MM.1S (cell line): ENCODE data around the gene SH2D1B.
A peak's percentile ranks its signal among the peaks of the same experiment; 100 is the strongest.

Experiments used
- DNase-seq: peaks from one replicate; pipeline ENCODE4 v3.0.0-alpha.2; 2015
- H2AFZ ChIP-seq: fragments of 300-600 bp; sonication (generic); 2 replicates; pipeline ENCODE4 v1.6.0; 2016; ENCODE audit warnings: antibody characterized with exemption, low read length
- H3F3A ChIP-seq: fragments of 300-600 bp; sonication (generic); 2 replicates; pipeline ENCODE4 v1.6.1; 2016; ENCODE audit warnings: mild to moderate bottlenecking, antibody characterized with exemption, low read length, moderate library complexity, mixed read lengths; ENCODE audit not compliant: insufficient read depth
- H3K27ac ChIP-seq: fragments of 300-600 bp; sonication (generic); 2 replicates; pipeline ENCODE4 v1.5.1; 2016; ENCODE audit warnings: mild to moderate bottlenecking, low read length
- H3K27me3 ChIP-seq: fragments of 300-600 bp; sonication (generic); replicated peaks from 2 replicates; pipeline ENCODE4 v1.6.0; 2016; ENCODE audit warnings: low read length; ENCODE audit not compliant: insufficient read depth
- H3K36me3 ChIP-seq: fragments of 300-600 bp; sonication (generic); replicated peaks from 2 replicates; pipeline ENCODE4 v1.6.1; 2016; ENCODE audit warnings: mild to moderate bottlenecking, low read length, mixed read lengths; ENCODE audit not compliant: insufficient read depth
- H3K4me1 ChIP-seq: fragments of 300-600 bp; sonication (generic); 2 replicates; pipeline ENCODE4 v1.6.1; 2016; ENCODE audit warnings: low read length, mixed read lengths
- H3K4me2 ChIP-seq: fragments of 300-600 bp; sonication (generic); 2 replicates; pipeline ENCODE4 v1.6.0; 2016; ENCODE audit warnings: low read depth, low read length
- H3K4me3 ChIP-seq: fragments of 300-600 bp; sonication (generic); 2 replicates; pipeline ENCODE4 v1.5.1; 2016; ENCODE audit warnings: low read length, mixed read lengths
- H3K79me2 ChIP-seq: fragments of 300-600 bp; sonication (generic); 2 replicates; pipeline ENCODE4 v1.6.1; 2016; ENCODE audit warnings: mixed run types, low read length, mixed read lengths
- H3K9ac ChIP-seq: fragments of 300-600 bp; sonication (generic); 2 replicates; pipeline ENCODE4 v1.6.1; 2016; ENCODE audit warnings: low read length, mixed read lengths
- H3K9me2 ChIP-seq: fragments of 300-600 bp; sonication (generic); replicated peaks from 2 replicates; pipeline ENCODE4 v1.6.1; 2016; ENCODE audit warnings: mild to moderate bottlenecking, low read length, mixed read lengths; ENCODE audit not compliant: insufficient read depth
- H3K9me3 ChIP-seq: fragments of 300-600 bp; sonication (generic); replicated peaks from 2 replicates; pipeline ENCODE4 v1.6.1; 2016; ENCODE audit warnings: mild to moderate bottlenecking, low read length, mixed read lengths; ENCODE audit not compliant: insufficient read depth
- H4K20me1 ChIP-seq: fragments of 300-600 bp; sonication (generic); 2 replicates; pipeline ENCODE4 v1.6.1; 2016; ENCODE audit warnings: mild to moderate bottlenecking, low read length, moderate library complexity, mixed read lengths; ENCODE audit not compliant: insufficient read depth
- CTCF ChIP-seq: fragments of 300-600 bp; sonication (generic); IDR thresholded peaks from 2 replicates; pipeline ENCODE4 v1.5.1; 2016; ENCODE audit warnings: antibody characterized with exemption, low read length, mixed read lengths
- EZH2 ChIP-seq: fragments of 300-600 bp; sonication (generic); optimal IDR thresholded peaks from 2 replicates; pipeline ENCODE3; 2017; ENCODE audit warnings: low read depth, mild to moderate bottlenecking, antibody characterized with exemption, low read length, mixed read lengths
- EZH2phosphoT487 ChIP-seq: fragments of 300-600 bp; sonication (generic); IDR thresholded peaks from 2 replicates; pipeline ENCODE4 v1.6.1; 2018; ENCODE audit warnings: antibody characterized with exemption, low read length

The SH2D1B gene

GRCh38 chr1:162407539-162407938 is 4.4 kb downstream of the SH2D1B start:
- 0 out of 2 replicates have a peak overlapping the region, but pooled peaks have one; percentile 3 for H3K4me3 ChIP-seq
- H4K20me1 ChIP-seq = no peaks in the 10 kb centered on the region
- H3K9me3 ChIP-seq = no peaks in the 10 kb centered on the region
- H3K9me2 ChIP-seq = no peaks in the 10 kb centered on the region
- H3K79me2 ChIP-seq = no peaks in the 10 kb centered on the region
- no peaks in the 10 kb centered on the region for H3K36me3 ChIP-seq
- TF ChIP-seq CTCF (no peak), EZH2 (no peak), EZH2phosphoT487 (no peak)
- H3K27ac ChIP-seq = peak overlapping the region; percentile 63
- H3K4me2 ChIP-seq = peak overlapping the region; percentile 52
- H3K9ac ChIP-seq = peak overlapping the region; percentile 6; the same call in 1 of the 2 replicates
- no peaks in the 10 kb centered on the region for H3K27me3 ChIP-seq
- peaks cover 26% of the 10 kb centered on the region for H3K4me1 ChIP-seq
- DNase-seq = peak; percentile 64
- peaks cover 11% of the 10 kb centered on the region for H3F3A ChIP-seq
- H2AFZ ChIP-seq = peak overlapping the region; percentile 37

- no peak for TF ChIP-seq EZH2
- no peak for TF ChIP-seq EZH2phosphoT487
- TF ChIP-seq CTCF = no peak
- peak; percentile 78 for DNase-seq
- peaks cover 11% of the 10 kb centered on the region for H3F3A ChIP-seq
- peak overlapping the region; percentile 63 for H3K27ac ChIP-seq
- 0 out of 2 replicates have a peak overlapping the region, but pooled peaks have one; percentile 3 for H3K4me3 ChIP-seq
- no peaks in the 10 kb centered on the region for H3K36me3 ChIP-seq
- H3K79me2 ChIP-seq = no peaks in the 10 kb centered on the region
- H4K20me1 ChIP-seq = no peaks in the 10 kb centered on the region
- no peaks in the 10 kb centered on the region for H3K9me3 ChIP-seq
- peak overlapping the region; percentile 37 for H2AFZ ChIP-seq
- H3K4me1 ChIP-seq = peaks cover 26% of the 10 kb centered on the region
- H3K4me2 ChIP-seq = peak overlapping the region; percentile 52
- no peaks in the 10 kb centered on the region for H3K9me2 ChIP-seq
- no peaks in the 10 kb centered on the region for H3K27me3 ChIP-seq
- H3K9ac ChIP-seq = peak overlapping the region; percentile 6; the same call in 1 of the 2 replicates
These were observed 5.1 kb downstream of the SH2D1B start for GRCh38 chr1:162406811-162407210.

- no peaks in the 10 kb centered on the region for H3K36me3 ChIP-seq
- no peak overlapping the region for H3K4me2 ChIP-seq
- H3K9ac ChIP-seq = no peak overlapping the region
- DNase-seq = no peak
- H3F3A ChIP-seq = peaks cover 11% of the 10 kb centered on the region
- H3K27me3 ChIP-seq = no peaks in the 10 kb centered on the region
- H3K9me2 ChIP-seq = no peaks in the 10 kb centered on the region
- TF ChIP-seq CTCF = no peak
- TF ChIP-seq EZH2phosphoT487 = no peak
- TF ChIP-seq EZH2 = no peak
- H3K27ac ChIP-seq = no peak overlapping the region
- H4K20me1 ChIP-seq = no peaks in the 10 kb centered on the region
- no peak overlapping the region for H2AFZ ChIP-seq
- no peak overlapping the region for H3K4me3 ChIP-seq
- H3K4me1 ChIP-seq = peaks cover 26% of the 10 kb centered on the region
- no peaks in the 10 kb centered on the region for H3K79me2 ChIP-seq
- no peaks in the 10 kb centered on the region for H3K9me3 ChIP-seq
These were observed 6.1 kb downstream of the SH2D1B start for GRCh38 chr1:162405800-162406199.
